Loucy (cell line): ENCODE data around the gene CCDC167.

Experiments
- EZH2phosphoT487 ChIP-seq: fragments of 200-600 bp; IDR thresholded peaks from 2 replicates; pipeline ENCODE4 v1.6.1; 2018; ENCODE audit warnings: antibody characterized with exemption, mild to moderate bottlenecking, moderate library complexity, borderline replicate concordance
- TF ChIP-seq, protein P1 (sequence below): fragments of 200-600 bp; sonication (generic); conservative IDR thresholded peaks from 2 replicates; pipeline ENCODE4 v1.5.1; 2014; ENCODE audit warnings: mild to moderate bottlenecking, antibody characterized with exemption, low read length

GRCh38 chr6:37548067-37548674 lies 48.5 kb upstream of the CCDC167 start:
- TF ChIP-seq, protein P1, sequence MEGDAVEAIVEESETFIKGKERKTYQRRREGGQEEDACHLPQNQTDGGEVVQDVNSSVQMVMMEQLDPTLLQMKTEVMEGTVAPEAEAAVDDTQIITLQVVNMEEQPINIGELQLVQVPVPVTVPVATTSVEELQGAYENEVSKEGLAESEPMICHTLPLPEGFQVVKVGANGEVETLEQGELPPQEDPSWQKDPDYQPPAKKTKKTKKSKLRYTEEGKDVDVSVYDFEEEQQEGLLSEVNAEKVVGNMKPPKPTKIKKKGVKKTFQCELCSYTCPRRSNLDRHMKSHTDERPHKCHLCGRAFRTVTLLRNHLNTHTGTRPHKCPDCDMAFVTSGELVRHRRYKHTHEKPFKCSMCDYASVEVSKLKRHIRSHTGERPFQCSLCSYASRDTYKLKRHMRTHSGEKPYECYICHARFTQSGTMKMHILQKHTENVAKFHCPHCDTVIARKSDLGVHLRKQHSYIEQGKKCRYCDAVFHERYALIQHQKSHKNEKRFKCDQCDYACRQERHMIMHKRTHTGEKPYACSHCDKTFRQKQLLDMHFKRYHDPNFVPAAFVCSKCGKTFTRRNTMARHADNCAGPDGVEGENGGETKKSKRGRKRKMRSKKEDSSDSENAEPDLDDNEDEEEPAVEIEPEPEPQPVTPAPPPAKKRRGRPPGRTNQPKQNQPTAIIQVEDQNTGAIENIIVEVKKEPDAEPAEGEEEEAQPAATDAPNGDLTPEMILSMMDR = no peak
- no peak for TF ChIP-seq EZH2phosphoT487
